ENCODE measurements around the gene PHKB.

Gene PHKB

GRCh38 chr16:47574091-47575054, 113.2 kb downstream of the PHKB start:
- no peak for DNase-seq

GRCh38 chr16:47577029-47577428, 115.9 kb downstream of the PHKB start:
- DNase-seq: no peak

GRCh38 chr16:47578033-47578432, 116.9 kb downstream of the PHKB start:
- DNase-seq: no peak

GRCh38 chr16:47578573-47578972, 117.4 kb downstream of the PHKB start:
- DNase-seq: no peak

GRCh38 chr16:47581114-47581513, 120.0 kb downstream of the PHKB start:
- no peak for DNase-seq

- DNase-seq: no peak
Observed at GRCh38 chr16:47584464-47585225, 123.5 kb downstream of the PHKB start.

- DNase-seq: no peak
Observed at GRCh38 chr16:47586121-47586520, 125.0 kb downstream of the PHKB start.

- no peak for DNase-seq
Observed at GRCh38 chr16:47590472-47590871, 129.3 kb downstream of the PHKB start.

- no peak for DNase-seq
Observed at GRCh38 chr16:47592232-47592631, 131.1 kb downstream of the PHKB start.

GRCh38 chr16:47599512-47599911, 138.4 kb downstream of the PHKB start:
- DNase-seq: no peak

GRCh38 chr16:47600376-47600775, 139.2 kb downstream of the PHKB start:
- no peak for DNase-seq

- no peak for DNase-seq
Observed at GRCh38 chr16:47604306-47604705, 143.2 kb downstream of the PHKB start.

- DNase-seq: no peak
Observed at GRCh38 chr16:47611042-47611441, 149.9 kb downstream of the PHKB start.

GRCh38 chr16:47611848-47612493, 150.8 kb downstream of the PHKB start:
- no peak for DNase-seq

- DNase-seq: no peak
Observed at GRCh38 chr16:47612711-47613110, 151.6 kb downstream of the PHKB start.

GRCh38 chr16:47613251-47613650, 152.1 kb downstream of the PHKB start:
- DNase-seq: no peak

- no peak for DNase-seq
Observed at GRCh38 chr16:47617732-47618131, 156.6 kb downstream of the PHKB start.

GRCh38 chr16:47622451-47623176, 161.5 kb downstream of the PHKB start:
- peak; percentile 10 for DNase-seq

GRCh38 chr16:47624563-47624962, 163.4 kb downstream of the PHKB start:
- no peak for DNase-seq

- no peak for DNase-seq
Observed at GRCh38 chr16:47625115-47625567, 164.0 kb downstream of the PHKB start.

- DNase-seq: no peak
Observed at GRCh38 chr16:47626246-47626645, 165.1 kb downstream of the PHKB start.

GRCh38 chr16:47627085-47627639, 166.0 kb downstream of the PHKB start:
- DNase-seq: no peak
